ENCODE measurements around the gene CFAP46.
"Not testable (repeated sequence)": the region's sequence is repeated elsewhere in the genome, so short reads cannot be mapped to it uniquely, and the experiment has no call there.

CFAP46 gene

DNA sequence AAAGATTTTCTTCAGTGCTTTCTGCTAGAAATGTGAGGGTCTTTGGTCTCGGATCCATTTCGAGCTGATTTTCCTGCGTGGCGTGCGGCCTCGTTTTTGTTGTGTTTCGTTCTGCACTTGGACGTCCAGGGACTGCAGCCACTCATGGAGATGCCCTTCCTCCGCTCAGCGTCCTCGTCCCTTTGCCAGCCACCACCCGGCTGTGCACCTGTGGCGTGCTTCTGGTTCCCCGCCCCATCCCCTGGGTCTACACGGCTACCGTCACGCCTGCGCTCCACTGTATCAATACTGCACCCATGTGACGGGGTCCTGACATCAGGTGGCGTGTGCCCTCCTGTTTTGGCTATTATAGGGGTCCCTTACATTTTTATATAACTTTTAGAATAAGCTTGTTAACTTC is 113.7 kb downstream of the CFAP46 start:
- no peak for DNase-seq (ENCODE audit: low spot score)
- no peak overlapping the region for H3K4me3 ChIP-seq
- H3K27ac ChIP-seq: no peak overlapping the region
- TF ChIP-seq, protein P1, sequence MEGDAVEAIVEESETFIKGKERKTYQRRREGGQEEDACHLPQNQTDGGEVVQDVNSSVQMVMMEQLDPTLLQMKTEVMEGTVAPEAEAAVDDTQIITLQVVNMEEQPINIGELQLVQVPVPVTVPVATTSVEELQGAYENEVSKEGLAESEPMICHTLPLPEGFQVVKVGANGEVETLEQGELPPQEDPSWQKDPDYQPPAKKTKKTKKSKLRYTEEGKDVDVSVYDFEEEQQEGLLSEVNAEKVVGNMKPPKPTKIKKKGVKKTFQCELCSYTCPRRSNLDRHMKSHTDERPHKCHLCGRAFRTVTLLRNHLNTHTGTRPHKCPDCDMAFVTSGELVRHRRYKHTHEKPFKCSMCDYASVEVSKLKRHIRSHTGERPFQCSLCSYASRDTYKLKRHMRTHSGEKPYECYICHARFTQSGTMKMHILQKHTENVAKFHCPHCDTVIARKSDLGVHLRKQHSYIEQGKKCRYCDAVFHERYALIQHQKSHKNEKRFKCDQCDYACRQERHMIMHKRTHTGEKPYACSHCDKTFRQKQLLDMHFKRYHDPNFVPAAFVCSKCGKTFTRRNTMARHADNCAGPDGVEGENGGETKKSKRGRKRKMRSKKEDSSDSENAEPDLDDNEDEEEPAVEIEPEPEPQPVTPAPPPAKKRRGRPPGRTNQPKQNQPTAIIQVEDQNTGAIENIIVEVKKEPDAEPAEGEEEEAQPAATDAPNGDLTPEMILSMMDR (IDR thresholded peaks at IDR 0.05): no peak

DNA sequence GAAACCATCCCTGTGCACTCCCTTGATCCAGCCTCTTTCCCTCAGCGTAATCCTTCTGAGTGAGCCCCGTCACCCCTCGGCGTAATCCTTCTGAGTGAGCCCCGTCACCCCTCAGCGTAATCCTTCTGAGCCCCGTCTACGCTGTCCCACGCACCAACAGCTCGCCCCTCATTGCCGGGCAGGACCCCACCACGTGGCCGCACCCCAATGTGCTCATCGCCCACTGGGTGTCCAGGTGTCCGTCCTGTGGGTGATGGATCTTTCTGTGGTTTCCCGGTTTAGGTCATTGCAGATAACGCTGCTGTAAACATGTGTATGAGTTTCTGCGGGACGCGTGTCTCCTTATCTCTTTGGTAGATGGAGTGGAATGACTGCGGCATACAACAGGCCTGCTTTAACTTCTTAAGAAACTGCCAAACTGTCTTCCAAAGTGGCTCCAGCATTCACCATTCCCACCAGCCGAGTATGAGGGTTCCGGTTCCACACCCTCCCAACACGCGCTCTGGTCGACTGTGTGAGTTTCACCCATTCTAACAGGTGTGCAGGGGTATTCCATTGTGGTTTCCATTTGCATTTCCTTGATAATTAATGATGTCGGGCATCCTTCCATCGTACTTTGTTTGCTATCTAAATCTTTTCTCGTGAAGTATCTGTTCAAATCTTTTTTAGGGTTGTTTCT is 114.4 kb downstream of the CFAP46 start:
- H3K4me3 ChIP-seq: no peak overlapping the region
- TF ChIP-seq, protein P1 (IDR thresholded peaks at IDR 0.05): no peak
- no peak for DNase-seq (ENCODE audit: low spot score)
- H3K27ac ChIP-seq: no peak overlapping the region

GRCh38 chr10:132827423-132827789 is 115.0 kb downstream of the CFAP46 start:
- Histone ChIP-seq H3K27ac (no peak overlapping the region), H3K4me3 (no peak overlapping the region)
- no peak for DNase-seq (ENCODE audit: low spot score)
- TF ChIP-seq, protein P1 (IDR thresholded peaks at IDR 0.05): no peak

GRCh38 chr10:132826524-132827422 is 115.6 kb downstream of the CFAP46 start:
- no peak overlapping the region for H3K27ac ChIP-seq
- no peak for DNase-seq (ENCODE audit: low spot score)
- TF ChIP-seq, protein P1 (IDR thresholded peaks at IDR 0.05): no peak
- no peak overlapping the region for H3K4me3 ChIP-seq

DNA sequence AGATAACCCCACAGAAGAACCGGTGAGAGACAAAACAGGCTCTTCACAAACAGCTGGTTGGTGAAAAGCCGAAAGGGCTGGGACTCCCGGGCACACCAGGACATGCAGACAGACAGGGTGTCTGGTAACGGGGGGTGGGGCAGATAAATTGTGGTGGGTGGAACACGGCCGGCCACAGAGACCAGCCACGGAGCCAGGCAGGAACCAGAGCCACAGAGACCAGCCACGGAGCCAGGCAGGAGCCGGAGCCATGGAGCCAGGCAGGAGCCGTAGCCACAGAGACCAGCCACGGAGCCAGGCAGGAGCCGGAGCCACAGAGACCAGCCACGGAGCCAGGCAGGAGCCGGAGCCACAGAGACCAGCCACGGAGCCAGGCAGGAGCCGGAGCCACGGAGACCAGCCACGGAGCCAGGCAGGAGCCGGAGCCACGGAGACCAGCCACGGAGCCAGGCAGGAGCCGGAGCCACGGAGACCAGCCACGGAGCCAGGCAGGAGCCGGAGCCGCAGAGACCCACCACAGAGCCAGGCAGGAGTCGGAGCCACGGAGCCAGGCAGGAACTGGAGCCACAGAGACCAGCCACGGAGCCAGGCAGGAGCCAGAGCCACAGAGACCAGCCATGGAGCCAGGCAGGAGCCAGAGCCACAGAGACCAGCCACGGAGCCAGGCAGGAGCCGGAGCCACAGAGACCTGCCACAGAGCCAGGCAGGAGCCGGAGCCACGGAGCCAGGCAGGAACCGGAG is 116.4 kb downstream of the CFAP46 start:
- not testable (repeated sequence) for DNase-seq (ENCODE audit: low spot score); H3K4me3 ChIP-seq; H3K27ac ChIP-seq

- TF ChIP-seq, protein P1 (IDR thresholded peaks at IDR 0.05): no peak
- H3K27ac ChIP-seq: no peak overlapping the region
- H3K4me3 ChIP-seq: no peak overlapping the region
- DNase-seq (ENCODE audit: low spot score): no peak
Measured at GRCh38 chr10:132820056-132820455, 122.3 kb downstream of the CFAP46 start.

DNA sequence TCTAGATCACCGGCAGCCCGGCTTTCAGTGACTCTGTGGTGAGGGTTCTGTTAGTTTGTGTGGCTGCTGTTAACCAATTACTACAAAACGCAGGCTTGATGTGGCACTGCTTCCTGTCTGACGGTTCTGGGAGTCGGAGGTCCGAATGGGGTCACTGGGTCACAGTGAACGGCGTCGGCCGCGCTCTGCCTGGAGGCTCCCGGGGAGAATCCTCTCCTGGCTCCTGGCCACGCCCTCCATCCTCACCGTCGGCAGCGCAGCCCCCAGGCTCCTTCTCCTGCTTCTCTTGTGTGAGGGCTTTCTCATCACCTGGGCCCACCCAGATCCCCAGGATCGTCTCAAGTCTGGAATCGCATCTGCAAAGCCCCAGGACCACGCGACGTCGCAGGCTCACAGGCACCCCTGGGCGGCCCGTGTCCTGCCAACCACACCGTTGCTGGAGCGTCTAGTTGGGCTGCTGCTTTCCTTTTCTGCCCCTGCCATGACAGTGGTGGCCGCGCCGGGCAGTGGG is 124.6 kb downstream of the CFAP46 start:
- no peak overlapping the region for H3K27ac ChIP-seq
- TF ChIP-seq, protein P1 (IDR thresholded peaks at IDR 0.05): no peak
- DNase-seq (ENCODE audit: low spot score): no peak
- no peak overlapping the region for H3K4me3 ChIP-seq

Measured in coronary artery (tissue), 2 donors.